8988T (cell line): ENCODE data around the gene FMR1NB.

Experiments
- DNase-seq: peaks from one replicate; pipeline ENCODE4 v3.0.0; 2011

FMR1NB gene

DNA sequence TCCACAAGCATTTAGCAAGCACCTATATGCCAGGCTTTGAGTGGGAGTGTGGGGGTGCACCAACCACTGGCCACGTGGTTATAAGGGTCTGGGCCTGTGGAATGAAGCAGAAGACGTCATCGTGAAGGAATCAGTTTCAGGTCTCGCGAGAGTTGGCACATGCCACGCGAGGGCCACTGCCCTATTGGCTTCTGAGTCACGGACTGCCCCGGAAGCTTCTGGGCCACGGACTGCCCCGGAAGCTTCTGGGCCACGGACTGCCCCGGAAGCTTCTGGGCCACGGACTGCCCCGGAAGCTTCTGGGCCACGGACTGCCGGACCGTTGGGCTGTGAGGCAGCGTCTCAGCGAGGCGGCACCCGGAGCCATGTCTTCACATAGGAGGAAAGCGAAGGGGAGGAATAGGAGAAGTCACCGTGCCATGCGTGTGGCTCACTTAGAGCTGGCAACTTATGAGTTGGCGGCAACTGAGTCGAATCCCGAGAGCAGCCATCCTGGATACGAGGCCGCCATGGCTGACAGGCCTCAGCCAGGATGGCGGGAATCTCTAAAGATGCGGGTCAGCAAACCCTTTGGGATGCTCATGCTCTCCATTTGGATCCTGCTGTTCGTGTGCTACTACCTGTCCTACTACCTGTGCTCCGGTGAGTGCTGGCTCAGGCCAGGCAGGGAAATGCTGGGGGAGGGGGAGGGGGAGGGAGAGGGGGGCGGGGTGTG, at the start of gene FMR1NB:
Gene FMR1NB, plus strand, starts transcription at position 300 of the 715 bp plus-strand sequence. Its CDS starts 66 bp downstream, at position 366.
- no peak for DNase-seq

DNA sequence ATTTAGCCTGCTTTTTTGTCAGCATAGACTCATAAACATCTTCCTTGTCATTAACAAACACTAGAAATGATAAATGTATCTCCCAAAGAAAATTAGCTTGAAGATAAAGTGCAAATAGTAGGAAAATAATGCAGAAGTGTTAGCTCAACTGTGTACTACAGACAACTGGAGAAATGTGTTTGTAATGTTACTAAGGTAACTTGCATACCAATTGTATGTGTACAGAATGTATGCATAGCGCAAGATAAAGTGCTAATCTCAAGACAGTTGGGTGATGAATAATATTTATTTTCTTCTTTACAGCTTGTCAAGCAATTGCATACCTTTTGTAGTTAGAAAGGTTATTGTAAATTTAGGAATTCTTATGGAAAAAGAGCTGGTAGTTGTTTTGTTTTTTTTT, 47.3 kb upstream of the FMR1NB start:
- DNase-seq, result no peak

GRCh38 chrX:147935156-147935758, 45.9 kb upstream of the FMR1NB start:
- no peak for DNase-seq

- no peak for DNase-seq
Measured at GRCh38 chrX:147945286-147945685, 35.9 kb upstream of the FMR1NB start.

DNA sequence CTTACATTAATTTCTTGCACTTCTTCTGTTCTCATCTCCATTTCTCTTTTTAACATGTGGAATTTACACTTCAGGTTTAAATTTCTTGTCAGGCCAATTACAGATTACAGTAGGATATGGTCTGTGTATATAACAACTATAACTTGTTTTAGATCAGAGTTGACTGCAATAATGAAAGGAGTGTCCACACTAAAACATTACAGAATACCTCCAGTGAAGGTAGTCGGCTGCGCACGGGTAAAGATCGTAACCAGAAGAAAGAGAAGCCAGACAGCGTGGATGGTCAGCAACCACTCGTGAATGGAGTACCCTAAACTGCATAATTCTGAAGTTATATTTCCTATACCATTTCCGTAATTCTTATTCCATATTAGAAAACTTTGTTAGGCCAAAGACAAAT, 32.6 kb upstream of the FMR1NB start:
- no peak for DNase-seq

- no peak for DNase-seq
Measured at GRCh38 chrX:147950352-147950751, 30.8 kb upstream of the FMR1NB start.

DNA sequence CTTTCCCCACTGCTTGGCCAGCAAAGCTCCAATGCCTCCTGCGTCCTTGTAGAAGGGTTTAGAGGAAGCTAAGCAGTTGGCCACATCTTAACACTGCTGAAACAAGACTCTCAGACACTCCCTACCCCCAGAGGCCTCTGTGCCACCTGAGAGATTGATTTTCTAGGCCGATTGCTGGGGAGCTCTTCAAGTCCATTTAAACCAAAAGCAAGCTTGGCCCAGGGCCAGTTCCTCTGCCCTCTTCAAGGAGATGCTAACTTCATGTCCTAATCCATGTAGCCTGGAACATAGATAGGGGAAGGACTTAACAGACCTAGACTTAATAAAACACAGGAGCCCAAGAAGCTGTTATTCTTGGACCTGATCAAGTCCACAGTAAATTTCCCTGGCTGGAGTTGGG, 27.2 kb upstream of the FMR1NB start:
- no peak for DNase-seq

GRCh38 chrX:147957291-147957690, 23.8 kb upstream of the FMR1NB start:
- no peak for DNase-seq

- DNase-seq, result no peak
Measured at GRCh38 chrX:147958291-147958690, 22.8 kb upstream of the FMR1NB start.

DNA sequence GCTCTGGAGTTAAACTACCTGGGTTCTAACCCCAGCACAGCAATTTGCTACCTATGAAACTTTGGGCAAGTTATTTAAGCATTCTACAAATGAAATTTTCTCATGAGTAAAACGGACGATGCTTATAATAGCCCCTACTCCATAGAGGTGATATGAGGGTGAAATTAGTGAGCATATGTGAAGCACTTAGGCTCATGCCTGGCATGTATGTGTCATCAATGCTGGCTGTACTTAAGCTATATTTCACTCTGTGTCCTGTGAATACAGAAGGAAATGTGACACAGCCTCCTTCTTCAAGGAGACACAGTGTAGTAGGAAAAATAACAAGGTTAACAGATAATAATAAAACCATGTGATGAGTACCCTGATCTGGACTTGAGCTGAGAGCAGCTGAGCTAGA, 20.4 kb upstream of the FMR1NB start:
- no peak for DNase-seq

DNA sequence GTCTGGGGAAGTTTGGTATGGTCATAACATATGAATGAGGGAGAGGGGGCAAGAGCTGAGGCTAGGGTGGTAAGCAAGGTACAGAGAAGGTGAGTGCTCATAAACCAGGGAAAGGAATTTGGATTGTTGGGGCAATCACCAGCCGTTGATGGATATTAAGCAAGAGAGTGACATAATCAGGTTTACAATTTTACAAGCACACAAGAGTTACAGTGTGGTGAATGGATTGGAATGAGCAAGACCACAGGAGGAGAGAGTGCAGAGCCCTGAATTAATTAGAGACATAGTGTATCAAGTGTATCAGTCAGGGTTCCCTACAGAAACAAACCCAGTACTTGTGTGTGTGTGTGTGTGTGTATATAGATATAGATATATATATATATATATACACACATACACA, 18.7 kb upstream of the FMR1NB start:
- DNase-seq, result no peak

DNA sequence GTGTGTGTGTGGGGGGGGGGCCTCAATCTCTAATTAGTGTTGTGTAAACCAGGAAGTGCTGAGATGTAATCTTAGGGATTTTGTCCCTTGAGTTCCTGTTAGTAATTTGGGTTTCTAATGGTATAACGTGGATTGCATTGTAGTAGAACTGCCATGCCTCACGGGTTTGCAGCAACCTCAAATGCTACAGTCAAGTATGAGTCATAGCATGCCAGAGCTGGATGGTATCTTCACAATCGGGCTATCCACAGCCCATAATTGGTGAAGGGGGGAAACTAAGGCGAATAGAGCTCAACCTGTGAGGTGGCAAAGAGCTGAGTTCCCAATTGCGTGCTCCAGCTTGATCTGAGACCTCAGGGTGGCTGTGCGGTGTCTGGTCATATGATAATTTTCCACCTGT, 2.2 kb upstream of the FMR1NB start:
- DNase-seq, result no peak

DNA sequence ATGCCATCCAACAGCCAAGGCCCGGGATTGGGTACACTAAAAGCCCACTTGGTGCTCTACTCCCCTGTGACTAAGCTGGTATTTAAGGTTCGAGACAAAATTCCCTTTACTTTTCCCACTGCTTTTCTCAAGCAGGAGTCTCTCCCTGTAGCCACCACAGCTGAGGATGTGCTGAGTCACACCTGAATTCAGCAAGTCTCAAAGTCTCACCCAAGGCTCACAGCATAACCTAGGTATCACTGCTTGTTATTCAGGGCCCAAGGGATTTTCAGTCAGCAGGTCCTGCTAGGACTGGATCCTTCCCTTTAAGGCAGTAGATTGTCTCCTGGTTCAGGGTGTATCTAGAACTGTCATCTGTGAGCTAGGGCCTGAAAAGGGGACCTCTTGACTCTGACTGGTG, 39.2 kb downstream of the FMR1NB start:
- no peak for DNase-seq

- DNase-seq, result no peak
Measured at GRCh38 chrX:148024425-148025148, 43.5 kb downstream of the FMR1NB start.

GRCh38 chrX:148035380-148035779, 54.2 kb downstream of the FMR1NB start:
- DNase-seq, result no peak

GRCh38 chrX:148037020-148037419, 55.9 kb downstream of the FMR1NB start:
- DNase-seq, result no peak

DNA sequence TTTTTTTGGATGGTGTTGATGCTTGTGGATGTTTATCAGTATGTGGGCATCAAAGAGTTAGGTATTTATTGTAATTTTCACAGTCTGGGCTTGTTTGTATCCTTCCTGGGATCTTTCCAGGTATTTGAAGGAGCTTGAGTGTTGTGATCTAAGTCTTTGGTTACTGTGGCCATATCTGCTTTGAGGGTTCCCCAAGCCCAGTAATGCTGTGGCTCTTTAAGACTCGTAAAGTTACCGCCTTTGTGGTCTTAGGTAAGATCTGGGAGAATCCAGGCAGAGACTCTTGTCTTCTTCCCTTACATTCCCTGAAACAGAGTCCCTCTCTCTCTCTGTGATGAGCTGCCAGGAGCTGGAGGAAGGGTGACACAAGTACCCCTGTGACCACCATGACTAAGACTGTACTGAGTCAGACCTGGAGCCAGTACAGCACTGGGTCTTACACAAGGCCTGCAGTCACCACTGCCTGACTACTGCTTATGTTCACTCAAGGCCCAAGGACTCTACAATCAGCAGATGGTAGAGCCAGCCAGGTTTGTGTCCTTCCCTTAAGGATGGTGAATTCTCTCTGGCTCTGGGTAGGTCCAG, 62.2 kb downstream of the FMR1NB start:
- no peak for DNase-seq

DNA sequence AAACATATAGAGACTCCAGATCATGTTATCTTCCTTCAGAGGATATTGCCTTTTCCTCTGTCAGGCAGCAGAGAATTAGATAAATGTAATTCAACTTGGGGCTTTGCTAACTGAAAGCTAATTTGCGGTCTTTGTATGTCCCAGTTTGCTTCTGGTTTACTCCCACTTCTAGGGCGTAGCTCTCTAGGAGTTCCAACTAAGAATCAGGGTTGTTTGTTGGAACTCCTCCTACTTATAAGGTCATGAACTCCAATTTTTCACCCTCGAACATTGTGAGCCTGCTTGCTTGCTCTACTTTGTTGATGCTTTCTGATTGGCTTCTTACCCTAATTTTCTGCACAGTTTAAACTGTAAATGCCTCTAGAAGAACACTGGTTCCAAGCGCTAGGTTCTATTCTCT, 66.1 kb downstream of the FMR1NB start:
- DNase-seq, result no peak

GRCh38 chrX:148049441-148049840, 68.3 kb downstream of the FMR1NB start:
- peak; percentile 9 for DNase-seq

GRCh38 chrX:148051973-148052372, 70.8 kb downstream of the FMR1NB start:
- DNase-seq, result no peak

- DNase-seq, result no peak
Measured at GRCh38 chrX:148067285-148067684, 86.1 kb downstream of the FMR1NB start.

DNA sequence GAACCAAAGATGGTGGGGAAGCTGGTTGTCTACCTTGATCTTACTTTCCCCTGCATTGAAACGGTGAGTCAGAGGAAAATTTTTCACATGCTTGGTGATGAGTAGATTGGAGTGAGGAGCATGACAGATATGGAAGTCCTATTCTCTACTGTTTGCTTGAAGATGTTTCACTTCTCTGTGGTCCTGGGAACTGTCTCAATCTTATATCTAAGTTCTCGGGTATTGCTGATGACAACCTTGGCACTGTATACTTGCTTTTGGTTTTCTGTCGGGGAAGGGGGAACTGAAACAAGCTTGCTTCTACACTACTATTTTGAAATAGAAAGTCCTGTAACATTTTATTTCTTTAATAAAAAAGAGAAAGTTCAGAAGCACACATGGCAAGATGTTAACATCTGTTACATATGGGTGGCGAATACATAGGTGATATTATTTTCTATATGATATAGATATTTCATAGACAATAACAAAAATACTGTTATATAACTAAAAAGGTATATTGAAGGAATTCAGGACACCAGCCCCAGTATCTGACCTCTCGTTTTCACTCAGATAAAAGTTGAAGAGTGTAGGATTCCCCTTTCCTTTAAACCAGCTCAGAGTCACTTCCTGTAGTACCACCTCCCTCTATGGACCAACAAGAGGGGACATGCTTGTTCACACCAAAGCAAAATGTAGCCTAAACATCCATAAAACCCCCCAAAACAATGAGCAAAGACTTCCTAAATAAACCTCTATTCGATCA, 88.8 kb downstream of the FMR1NB start:
- DNase-seq, result no peak

GRCh38 chrX:148070504-148070877, 89.4 kb downstream of the FMR1NB start:
- DNase-seq, result no peak
